NCI-H1105 treated with DMSO at 0.1 percent for 48 hours (cell line): ENCODE measurements around the gene SAMD3.
"Not testable (repeated sequence)": the region's sequence is repeated elsewhere in the genome, so short reads cannot be mapped to it uniquely, and the experiment has no call there.

ENCODE experiments used
- DNase-seq: peaks from one replicate; lab custom pipeline; 2025; lab: John Stamatoyannopoulos, UW

Gene SAMD3

DNA sequence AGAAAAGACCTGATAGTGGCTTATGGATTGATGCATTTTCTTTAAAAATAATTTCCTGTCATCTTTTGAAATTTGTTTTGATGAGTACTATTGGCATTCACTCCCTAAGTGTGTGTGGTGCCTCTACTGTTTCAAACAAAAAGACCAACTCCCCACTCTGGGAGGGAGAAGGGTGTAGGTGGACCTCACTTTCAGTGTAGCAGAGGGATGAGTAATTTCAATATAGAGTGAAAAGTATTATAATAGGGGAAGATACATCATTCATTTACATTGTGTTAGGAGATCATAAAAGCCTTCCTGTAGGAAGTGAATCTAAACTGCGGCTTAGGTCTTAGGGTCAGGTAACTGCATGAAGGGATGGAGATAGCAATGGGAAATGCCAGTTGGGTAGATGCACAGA, 46.4 kb downstream of the SAMD3 start:
- no peak for DNase-seq

DNA sequence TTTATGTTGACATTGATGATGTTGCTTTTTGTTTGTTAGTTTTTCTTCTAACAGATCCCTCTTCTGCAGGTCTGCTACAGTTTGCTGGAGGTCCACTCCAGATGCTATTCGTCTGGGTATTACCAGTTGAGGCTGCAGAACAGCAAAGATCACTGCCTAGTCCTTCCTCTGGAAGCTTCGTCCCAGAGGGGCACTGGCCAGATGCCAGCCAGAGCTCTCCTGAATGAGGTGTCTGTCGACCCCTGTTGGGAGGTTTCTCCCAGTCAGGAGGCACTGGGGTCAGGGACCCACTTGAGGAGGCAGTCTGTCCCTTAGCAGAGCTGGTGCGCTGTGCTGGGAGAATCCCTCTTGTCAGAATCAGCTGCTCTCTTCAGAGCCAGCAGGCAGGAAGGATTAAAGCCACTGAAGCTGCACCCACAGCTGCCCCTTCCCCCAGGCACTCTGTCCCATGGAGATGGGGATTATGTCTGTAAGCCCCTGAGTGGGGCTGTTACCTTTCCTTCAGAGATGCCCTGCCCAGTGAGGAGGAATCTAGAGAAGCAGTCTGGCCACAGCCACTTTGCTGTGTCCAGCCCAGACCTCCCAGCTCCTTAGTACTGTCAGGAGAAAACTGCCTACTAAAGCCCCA, 49.3 kb downstream of the SAMD3 start:
- not testable (repeated sequence) for DNase-seq

GRCh38 chr6:130170160-130170559, 52.6 kb downstream of the SAMD3 start:
- DNase-seq, result not testable (repeated sequence)

GRCh38 chr6:130167655-130168054, 55.1 kb downstream of the SAMD3 start:
- DNase-seq, result no peak

GRCh38 chr6:130164251-130164650, 58.5 kb downstream of the SAMD3 start:
- no peak for DNase-seq

GRCh38 chr6:130163266-130163665, 59.5 kb downstream of the SAMD3 start:
- DNase-seq, result no peak

DNA sequence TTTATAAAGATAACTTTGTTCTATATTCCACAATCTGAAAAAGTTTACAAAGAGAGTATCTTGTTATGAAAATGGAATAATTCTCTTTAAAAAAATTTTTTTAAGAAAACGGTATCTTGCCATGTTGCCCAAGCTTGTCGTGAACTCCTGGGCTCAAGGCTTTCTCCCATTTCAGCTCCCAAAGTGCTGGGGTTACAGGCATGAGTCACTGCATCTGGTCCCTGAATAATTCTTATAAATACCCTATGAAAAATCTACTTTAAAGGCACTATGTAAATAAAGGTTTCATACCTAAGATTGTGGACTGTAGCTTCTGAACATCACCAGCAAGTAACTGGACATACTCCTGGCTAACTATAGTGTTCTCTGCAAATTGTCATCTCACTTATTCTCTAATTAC, 60.3 kb downstream of the SAMD3 start:
- no peak for DNase-seq

DNA sequence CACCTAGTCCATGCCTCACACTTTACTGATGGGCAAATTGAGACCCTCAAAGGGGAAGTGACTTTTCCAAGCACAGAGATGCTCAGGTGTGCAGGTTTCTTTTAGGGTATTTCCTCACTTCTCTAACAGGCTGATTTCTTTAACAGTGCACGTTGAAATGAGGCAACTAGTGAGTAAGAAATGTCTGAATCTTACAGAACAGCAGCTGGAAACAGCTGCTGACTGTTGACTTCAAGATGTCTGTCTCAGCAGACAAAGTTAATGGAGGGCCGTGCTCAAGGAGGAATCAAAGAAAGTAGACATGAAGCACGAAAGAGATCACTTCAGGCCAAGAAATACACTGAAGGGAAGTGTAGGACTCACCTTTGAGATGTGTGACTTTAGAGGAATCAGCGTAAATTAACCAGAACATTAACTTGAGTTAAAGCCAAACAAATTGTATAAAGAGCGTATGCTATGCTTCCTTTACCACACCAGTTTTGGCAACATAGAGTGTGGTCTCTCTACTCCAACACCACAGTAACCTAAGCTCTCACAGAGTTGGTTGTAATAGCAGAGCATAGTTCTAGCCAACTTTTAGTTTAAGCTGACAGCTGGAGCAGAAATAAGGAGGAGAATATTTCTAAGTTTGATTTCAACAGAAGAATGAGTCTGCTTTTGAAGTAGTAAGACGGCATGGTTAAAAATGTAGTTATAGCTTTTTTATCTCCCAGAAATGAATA, 60.9 kb downstream of the SAMD3 start:
- DNase-seq, result no peak

DNA sequence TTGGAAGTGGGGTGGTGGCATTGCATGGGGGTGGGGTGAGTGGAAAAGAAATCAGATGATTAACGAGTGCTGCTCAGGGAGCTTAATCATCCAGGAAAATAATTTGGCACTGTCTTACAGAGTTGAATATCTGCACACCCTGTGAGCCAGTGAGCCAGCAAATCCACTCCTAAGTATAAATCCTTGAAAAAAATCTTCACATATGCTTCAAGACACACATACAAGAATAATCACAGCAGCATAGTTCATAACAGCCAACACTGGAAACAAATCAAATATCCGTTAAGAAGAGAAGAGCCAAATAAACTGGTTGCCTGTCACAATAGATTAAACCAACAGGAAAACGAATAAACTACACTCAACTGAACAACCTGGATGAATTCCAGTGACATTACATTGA, 62.8 kb downstream of the SAMD3 start:
- no peak for DNase-seq

GRCh38 chr6:130158548-130158947, 64.2 kb downstream of the SAMD3 start:
- DNase-seq, result no peak

GRCh38 chr6:130158056-130158455, 64.7 kb downstream of the SAMD3 start:
- no peak for DNase-seq

GRCh38 chr6:130156908-130157307, 65.8 kb downstream of the SAMD3 start:
- no peak for DNase-seq

GRCh38 chr6:130152908-130153510, 69.7 kb downstream of the SAMD3 start:
- DNase-seq, result no peak

GRCh38 chr6:130150906-130151305, 71.8 kb downstream of the SAMD3 start:
- DNase-seq, result no peak

- not testable (repeated sequence) for DNase-seq
Observed at GRCh38 chr6:130149016-130149415, 73.7 kb downstream of the SAMD3 start.

DNA sequence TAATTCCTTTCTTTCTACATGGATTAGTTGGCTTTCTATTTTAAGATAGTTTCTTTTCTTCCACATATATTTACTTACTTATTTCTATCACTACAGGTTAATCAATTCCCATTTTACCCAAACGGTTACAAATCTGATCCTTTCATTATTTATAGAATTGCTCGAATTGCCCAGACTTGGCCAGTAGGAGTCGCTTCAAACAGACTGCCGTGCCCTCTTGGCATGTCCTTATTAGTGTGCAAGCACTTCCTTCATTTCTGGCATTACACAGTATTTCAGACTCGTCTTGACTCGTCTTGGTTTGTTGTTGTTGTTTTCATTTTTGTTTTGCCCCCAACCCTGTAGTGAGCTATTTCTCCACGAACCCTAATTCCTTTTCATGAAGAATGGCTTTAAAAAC, 74.6 kb downstream of the SAMD3 start:
- no peak for DNase-seq

DNA sequence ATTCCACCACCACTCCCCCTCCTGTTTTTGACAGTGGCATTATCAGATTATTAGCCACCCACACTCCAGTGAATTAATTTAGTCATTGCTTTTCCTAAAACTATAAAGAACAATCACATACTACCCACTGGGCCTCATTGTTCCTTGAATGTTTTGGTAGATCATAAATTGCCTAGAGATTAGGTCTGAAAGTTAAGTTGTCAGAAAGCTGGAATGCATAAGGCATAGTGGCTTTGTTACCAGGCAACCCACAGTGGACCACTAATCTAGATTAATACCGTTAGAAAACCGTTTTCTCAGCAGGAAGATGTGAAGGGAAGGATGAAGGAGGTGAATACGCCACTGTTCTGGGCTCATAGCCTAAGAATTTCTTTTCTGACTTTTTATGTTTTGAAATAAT, 75.6 kb downstream of the SAMD3 start:
- no peak for DNase-seq

- DNase-seq, result no peak
Observed at GRCh38 chr6:130143709-130144108, 79.0 kb downstream of the SAMD3 start.

- no peak for DNase-seq
Observed at GRCh38 chr6:130140084-130140483, 82.7 kb downstream of the SAMD3 start.

- DNase-seq, result no peak
Observed at GRCh38 chr6:130138909-130139242, 83.9 kb downstream of the SAMD3 start.

GRCh38 chr6:130138116-130138908, 84.4 kb downstream of the SAMD3 start:
- DNase-seq, result no peak

GRCh38 chr6:130136798-130137197, 86.0 kb downstream of the SAMD3 start:
- DNase-seq, result no peak

DNA sequence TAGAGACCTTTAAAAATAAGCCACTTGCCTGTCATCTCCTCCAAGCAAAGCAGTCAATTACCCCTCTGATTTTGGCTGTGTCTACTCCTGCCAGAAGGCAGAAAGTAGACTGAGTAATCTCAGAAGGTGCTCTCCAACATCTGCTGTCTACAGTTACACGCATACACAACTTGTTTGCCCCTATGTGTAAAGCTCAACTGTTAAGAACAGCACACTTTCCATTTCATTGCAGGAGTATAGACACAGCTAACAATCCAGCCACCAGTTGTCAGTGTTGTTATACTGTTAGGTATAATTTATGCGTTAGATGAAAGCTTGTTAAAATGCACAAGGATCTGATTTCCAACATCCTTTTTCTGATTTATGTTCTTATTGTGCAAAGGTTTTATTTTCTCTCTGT, 88.2 kb downstream of the SAMD3 start:
- DNase-seq, result no peak
